ENCODE measurements around the gene VCAM1.

GRCh38 chr1:100731758-100732157 is 12.2 kb downstream of the VCAM1 start:
- TF ChIP-seq CTCF (IDR thresholded peaks at IDR 0.05) (no peak), POLR2A (IDR thresholded peaks at IDR 0.05) (no peak)

Measured in heart left ventricle (tissue), 13 donors.